ENCODE data around the gene KDM4B.
"Not testable (repeated sequence)": the region's sequence is repeated elsewhere in the genome, so short reads cannot be mapped to it uniquely, and the experiment has no call there.

KDM4B gene

DNA sequence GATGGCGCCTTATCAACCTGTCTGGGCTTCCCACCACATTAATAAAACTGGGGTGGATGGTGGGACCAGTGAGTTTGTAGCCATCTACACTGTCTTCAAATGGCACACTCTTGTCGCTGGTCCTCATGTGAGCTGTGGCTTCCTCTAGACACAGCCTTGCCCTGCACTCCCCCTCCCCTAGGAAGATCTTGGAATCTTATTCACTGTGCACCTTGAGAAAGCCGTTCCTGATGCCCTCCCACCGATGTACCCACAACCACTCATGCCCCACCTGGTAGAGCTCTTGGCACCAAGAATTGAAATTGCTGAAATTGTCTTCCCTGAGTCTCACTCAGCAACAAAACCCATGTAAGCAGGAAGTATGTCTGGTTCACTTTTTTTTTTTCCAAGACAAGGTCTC is 225.7 kb downstream of the KDM4B start:
- TF ChIP-seq, protein P1, sequence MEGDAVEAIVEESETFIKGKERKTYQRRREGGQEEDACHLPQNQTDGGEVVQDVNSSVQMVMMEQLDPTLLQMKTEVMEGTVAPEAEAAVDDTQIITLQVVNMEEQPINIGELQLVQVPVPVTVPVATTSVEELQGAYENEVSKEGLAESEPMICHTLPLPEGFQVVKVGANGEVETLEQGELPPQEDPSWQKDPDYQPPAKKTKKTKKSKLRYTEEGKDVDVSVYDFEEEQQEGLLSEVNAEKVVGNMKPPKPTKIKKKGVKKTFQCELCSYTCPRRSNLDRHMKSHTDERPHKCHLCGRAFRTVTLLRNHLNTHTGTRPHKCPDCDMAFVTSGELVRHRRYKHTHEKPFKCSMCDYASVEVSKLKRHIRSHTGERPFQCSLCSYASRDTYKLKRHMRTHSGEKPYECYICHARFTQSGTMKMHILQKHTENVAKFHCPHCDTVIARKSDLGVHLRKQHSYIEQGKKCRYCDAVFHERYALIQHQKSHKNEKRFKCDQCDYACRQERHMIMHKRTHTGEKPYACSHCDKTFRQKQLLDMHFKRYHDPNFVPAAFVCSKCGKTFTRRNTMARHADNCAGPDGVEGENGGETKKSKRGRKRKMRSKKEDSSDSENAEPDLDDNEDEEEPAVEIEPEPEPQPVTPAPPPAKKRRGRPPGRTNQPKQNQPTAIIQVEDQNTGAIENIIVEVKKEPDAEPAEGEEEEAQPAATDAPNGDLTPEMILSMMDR (IDR thresholded peaks at IDR 0.05; ENCODE audit: control extremely low read depth, extremely low read depth, low read depth, missing control alignments) = no peak
- ChIA-PET CTCF (no interaction called here), POLR2A (no interaction called here)
- DNase-seq (ENCODE audit: extremely low spot score) = no peak

DNA sequence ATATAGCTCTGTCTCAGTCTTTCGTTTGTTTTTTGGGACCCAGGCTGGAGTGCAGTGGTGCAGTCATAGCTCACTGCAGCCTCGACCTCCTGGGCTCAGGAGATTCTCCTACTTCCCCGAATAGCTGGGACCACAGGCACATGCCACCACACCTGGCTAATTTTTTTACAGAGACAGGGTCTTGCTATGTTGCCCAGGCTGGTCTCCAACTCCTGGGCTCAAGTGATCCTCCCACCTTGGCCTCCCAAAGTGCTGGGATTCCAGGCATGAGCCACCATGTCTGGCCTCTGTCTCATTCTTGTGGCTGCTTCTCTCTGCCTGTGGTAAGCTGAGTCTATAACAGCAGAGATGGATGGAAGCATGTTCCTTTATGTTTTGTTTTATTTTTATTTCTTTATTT is 226.7 kb downstream of the KDM4B start:
- POLR2A ChIA-PET = not testable (repeated sequence)
- CTCF ChIA-PET = interaction anchor here (1.1 to 1.3 kb wide), 2 partner anchors 17 to 26 kb away, joined by 3 read pairs; no protein-coding TSS in a partner anchor

DNA sequence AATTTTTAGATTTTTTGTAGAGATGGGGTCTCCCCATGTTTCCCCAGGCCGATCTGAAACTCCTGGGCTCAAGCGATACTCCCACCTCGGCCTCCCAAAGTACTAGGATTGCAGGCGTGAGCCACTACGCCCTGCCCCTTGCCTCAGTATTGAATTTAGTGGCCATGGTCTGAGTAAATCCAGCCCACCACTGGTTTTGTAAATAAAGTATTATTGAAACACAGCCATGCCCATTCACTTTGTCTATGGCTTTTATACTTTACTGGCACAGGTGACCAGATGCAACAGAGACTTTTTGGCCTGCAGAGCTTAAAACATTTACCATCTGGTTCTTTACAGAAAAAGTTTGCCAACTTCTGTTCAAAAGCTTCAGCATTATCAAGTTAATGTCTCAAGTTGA is 227.9 kb downstream of the KDM4B start:
- TF ChIP-seq, protein P1 (IDR thresholded peaks at IDR 0.05; ENCODE audit: control extremely low read depth, extremely low read depth, low read depth, missing control alignments) = no peak
- ChIA-PET POLR2A (no interaction called here), CTCF (no interaction called here)
- no peak for DNase-seq (ENCODE audit: extremely low spot score)

More for the DNA sequence above, 226.7 kb downstream of the KDM4B start:
- not testable (repeated sequence) for DNase-seq (ENCODE audit: extremely low spot score)

DNA sequence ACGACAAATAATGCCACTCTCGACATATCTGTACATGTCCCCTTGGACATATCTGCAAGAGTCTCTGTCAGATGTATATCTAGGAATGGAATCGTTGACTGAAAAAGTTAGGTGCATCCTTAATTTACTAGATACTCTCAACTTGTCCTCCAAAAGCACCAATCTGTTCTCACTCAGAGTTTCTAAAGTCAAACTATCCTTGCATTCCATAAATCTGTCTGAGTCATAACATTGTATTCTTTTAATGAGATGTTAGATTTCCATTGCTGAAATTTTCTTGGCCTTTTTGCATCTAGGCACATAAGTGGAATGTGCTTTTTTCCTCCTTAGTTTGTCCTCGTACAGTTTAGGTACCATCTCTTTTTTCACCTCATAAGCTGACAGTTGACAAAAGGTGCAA is 231.9 kb downstream of the KDM4B start:
- DNase-seq (ENCODE audit: extremely low spot score) = no peak
- ChIA-PET POLR2A (interaction anchor here (0.7 kb wide), 1 partner anchor 12 kb away, joined by 7 read pairs; no protein-coding TSS in a partner anchor), CTCF (interaction anchor here (0.8 kb wide), 1 partner anchor 25 kb away, joined by 3 read pairs; no protein-coding TSS in a partner anchor)
- TF ChIP-seq, protein P1 (IDR thresholded peaks at IDR 0.05; ENCODE audit: control extremely low read depth, extremely low read depth, low read depth, missing control alignments) = no peak

DNA sequence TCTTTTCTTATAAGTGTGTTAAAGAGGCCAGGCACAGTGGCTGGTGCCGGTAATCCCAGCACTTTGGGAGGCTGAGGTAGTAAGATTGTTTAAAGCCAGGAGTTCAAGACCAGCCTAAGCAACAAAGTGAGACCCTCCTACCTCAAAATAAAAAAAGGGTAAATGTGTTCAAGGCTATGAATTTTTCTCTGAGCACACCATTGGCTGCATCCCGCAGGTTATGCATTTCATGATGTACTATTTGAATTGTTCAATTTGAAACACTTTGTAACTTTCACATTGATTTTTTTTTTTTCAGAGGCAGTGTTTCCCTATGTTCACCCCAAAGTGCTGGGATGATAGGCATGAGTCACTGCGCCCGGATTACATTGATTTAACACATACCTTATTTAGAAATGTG is 233.6 kb downstream of the KDM4B start:
- ChIA-PET POLR2A (no interaction called here), CTCF (no interaction called here)
- TF ChIP-seq, protein P1 (IDR thresholded peaks at IDR 0.05; ENCODE audit: control extremely low read depth, extremely low read depth, low read depth, missing control alignments) = no peak
- DNase-seq (ENCODE audit: extremely low spot score) = no peak
